Measurements from ENCODE around the gene SASH1. TPM values are rescaled to one million over a fixed set of nuclear protein-coding genes. Genes with fewer than 3 reads are reported as not detected.

SASH1 gene
- total and polyA plus RNA-seq, 2 donors (not counting 3 experiments of a cell fraction or from before 2014, with no cell fraction given) = 18.5 to 103 TPM

DNA sequence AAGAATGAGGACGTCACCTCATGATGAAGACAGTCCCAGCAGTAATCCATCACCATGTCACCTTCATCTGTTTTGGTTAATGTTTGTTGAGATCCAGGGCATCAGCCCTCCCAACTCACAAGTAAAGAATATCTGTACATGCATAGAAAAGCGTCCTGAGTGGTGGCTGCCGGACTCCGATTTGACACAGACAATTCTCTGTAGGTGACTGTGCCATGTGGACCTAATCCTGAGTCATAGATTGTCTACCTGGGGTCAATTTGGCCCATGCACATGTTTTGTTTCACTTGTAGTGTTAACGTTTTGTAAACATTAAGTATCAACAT, 235.8 kb downstream of the SASH1 start:
- ChIA-PET POLR2A (no interaction called here), CTCF (interaction anchor here (0.7 to 2.9 kb wide), 25 partner anchors 10 to 870 kb away, joined by 3 to 73 read pairs (median 5); no protein-coding TSS in a partner anchor)
- intact Hi-C loops (cut with micrococcal nuclease) = loop anchor here (1.0 to 5.0 kb wide), 6 partner anchors 17 to 448 kb away; partner anchors contain the start of gene UST
- Histone ChIP-seq H3K27me3 (ENCODE audit: control insufficient read depth in 2 of 2, insufficient read depth in 2 of 2, low read length in 2 of 2) (no peaks in the 10 kb centered on the region), H3K4me3 (replicated peaks in 1 of 3; ENCODE audit: insufficient read depth in 1 of 3, low read depth in 1 of 3, low read length in 3 of 3) (no peak overlapping the region), H2AFZ (ENCODE audit: low read depth, low read length) (no peak overlapping the region), H3K27ac (ENCODE audit: insufficient read depth, low read depth, low read length) (no peak overlapping the region), H3K9me3 (replicated peaks; ENCODE audit: control insufficient read depth, insufficient read depth, low read length) (no peaks in the 10 kb centered on the region), H3K4me2 (ENCODE audit: insufficient read depth, low read length) (no peak overlapping the region), H4K20me1 (replicated peaks; ENCODE audit: control insufficient read depth, extremely low read depth, insufficient read depth, low read length) (no peaks in the 10 kb centered on the region), H3K9me1 (replicated peaks; ENCODE audit: control insufficient read depth, extremely low read depth, insufficient read depth, low read length) (no peaks in the 10 kb centered on the region), H3K36me3 (ENCODE audit: control insufficient read depth in 2 of 2, extremely low read depth in 1 of 2, insufficient read depth in 2 of 2, low read length in 2 of 2) (no peaks in the 10 kb centered on the region), H3K4me1 (ENCODE audit: control insufficient read depth, extremely low read depth, insufficient read depth, low read length) (no peaks in the 10 kb centered on the region), H3K9ac (replicated peaks; ENCODE audit: extremely low read depth, insufficient read depth, low read length) (no peak overlapping the region), H3K79me2 (ENCODE audit: control insufficient read depth, insufficient read depth, low read length) (no peaks in the 10 kb centered on the region)
- DNase-seq (ENCODE audit: low read depth, low spot score) (no peak), FAIRE-seq (no peak)
- BruUV-seq (replicated peaks) = no TSS peak
- dilution Hi-C loops (cut with MboI; ENCODE audit: extremely low pct_ligation_motif_present, low sequenced_read_pairs) = no loop called here
- no peak for TF ChIP-seq MYC (IDR thresholded peaks at IDR 0.05; ENCODE audit: low read depth, low read length)
- no peak for TF ChIP-seq POLR2AphosphoS5 (IDR thresholded peaks at IDR 0.05; ENCODE audit: insufficient read depth, low read depth, low read length)
- TF ChIP-seq, protein P1, sequence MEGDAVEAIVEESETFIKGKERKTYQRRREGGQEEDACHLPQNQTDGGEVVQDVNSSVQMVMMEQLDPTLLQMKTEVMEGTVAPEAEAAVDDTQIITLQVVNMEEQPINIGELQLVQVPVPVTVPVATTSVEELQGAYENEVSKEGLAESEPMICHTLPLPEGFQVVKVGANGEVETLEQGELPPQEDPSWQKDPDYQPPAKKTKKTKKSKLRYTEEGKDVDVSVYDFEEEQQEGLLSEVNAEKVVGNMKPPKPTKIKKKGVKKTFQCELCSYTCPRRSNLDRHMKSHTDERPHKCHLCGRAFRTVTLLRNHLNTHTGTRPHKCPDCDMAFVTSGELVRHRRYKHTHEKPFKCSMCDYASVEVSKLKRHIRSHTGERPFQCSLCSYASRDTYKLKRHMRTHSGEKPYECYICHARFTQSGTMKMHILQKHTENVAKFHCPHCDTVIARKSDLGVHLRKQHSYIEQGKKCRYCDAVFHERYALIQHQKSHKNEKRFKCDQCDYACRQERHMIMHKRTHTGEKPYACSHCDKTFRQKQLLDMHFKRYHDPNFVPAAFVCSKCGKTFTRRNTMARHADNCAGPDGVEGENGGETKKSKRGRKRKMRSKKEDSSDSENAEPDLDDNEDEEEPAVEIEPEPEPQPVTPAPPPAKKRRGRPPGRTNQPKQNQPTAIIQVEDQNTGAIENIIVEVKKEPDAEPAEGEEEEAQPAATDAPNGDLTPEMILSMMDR (IDR thresholded peaks at IDR 0.05; ENCODE audit: extremely low read depth in 1 of 2, insufficient read depth in 1 of 2, low read depth in 1 of 2, low read length in 2 of 2) = no peak
- no peak for TF ChIP-seq GATA2 (IDR thresholded peaks at IDR 0.05; ENCODE audit: insufficient read depth, insufficient read length, low read depth, low read length)
- no peak for TF ChIP-seq FOS (IDR thresholded peaks at IDR 0.05; ENCODE audit: borderline replicate concordance, insufficient read depth, low read length)
- TF ChIP-seq EZH2 (IDR thresholded peaks at IDR 0.05; ENCODE audit: borderline replicate concordance, low read depth, low read length, severe bottlenecking) = no peak
- TF ChIP-seq JUN (IDR thresholded peaks at IDR 0.05; ENCODE audit: borderline replicate concordance, insufficient read depth, insufficient read length, low read depth) = no peak
- TF ChIP-seq, protein P2, sequence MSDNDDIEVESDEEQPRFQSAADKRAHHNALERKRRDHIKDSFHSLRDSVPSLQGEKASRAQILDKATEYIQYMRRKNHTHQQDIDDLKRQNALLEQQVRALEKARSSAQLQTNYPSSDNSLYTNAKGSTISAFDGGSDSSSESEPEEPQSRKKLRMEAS (IDR thresholded peaks at IDR 0.05; ENCODE audit: insufficient read depth, insufficient read length) = no peak
- TF ChIP-seq POLR2A (IDR thresholded peaks at IDR 0.05; ENCODE audit: low read depth, low read length) = no peak

All from endothelial cell of umbilical vein (primary cell).